H1 (cell line): Measurements from ENCODE around the gene FKBP1A. TPM values are rescaled to one million over a fixed set of nuclear protein-coding genes. Genes with fewer than 3 reads are reported as not detected.

Source experiments
- CHD7 ChIP-seq: fragments of 300-600 bp; sonication (generic); IDR thresholded peaks from 2 replicates; pipeline ENCODE4 v1.7.1; 2012; ENCODE audit warnings: low read length, moderate library complexity, mild to moderate bottlenecking, inconsistent platforms; ENCODE audit not compliant: insufficient replicate concordance
- GABPA ChIP-seq: IDR thresholded peaks from 2 replicates; pipeline ENCODE4 v1.6.1; 2011; ENCODE audit warnings: mild to moderate bottlenecking, low read length, moderate library complexity, borderline replicate concordance; ENCODE audit not compliant: insufficient read depth
- GTF2F1 ChIP-seq: IDR thresholded peaks from 2 replicates; pipeline ENCODE4 v1.6.1; 2012; ENCODE audit warnings: low read depth, low read length, improper control_type of control experiment, borderline replicate concordance
- HDAC2 ChIP-seq, 2 experiments: fragments of 300-600 bp in 1 of 2; sonication (generic) in 1 of 2; IDR thresholded peaks; 2 replicates each; pipeline ENCODE4 v1.6.1; 2011 to 2012; ENCODE audit warnings: low read depth in 2 of 2, low read length in 2 of 2, mild to moderate bottlenecking in 2 of 2, moderate library complexity in 2 of 2, borderline replicate concordance in 1 of 2, inconsistent platforms in 1 of 2
- KDM1A ChIP-seq: fragments of 200-600, 300-600 bp; sonication (generic); IDR thresholded peaks from 2 replicates; pipeline ENCODE4 v1.7.1; 2016; ENCODE audit warnings: mild to moderate bottlenecking, low read length, borderline replicate concordance
- MAFK ChIP-seq: IDR thresholded peaks from 2 replicates; pipeline ENCODE4 v1.6.1; 2012; ENCODE audit warnings: low read depth, mild to moderate bottlenecking, improper control_type of control experiment, low read length
- SP4 ChIP-seq: IDR thresholded peaks from 2 replicates; pipeline ENCODE4 v1.6.1; 2012; ENCODE audit warnings: low read length, inconsistent platforms
- polyA plus RNA-seq, 7 experiments: library from polyadenylated mRNA; depleted of rRNA in 3 of 7; stranded (reverse) in 5 of 7; unstranded in 2 of 7; fragments of >200 nt in 5 of 7; fragments of 200-250 nt in 2 of 7; gene quantifications; 1 replicate in 5 of 7; 2 replicates in 1 of 7; 4 replicates in 1 of 7; pipeline versions ENCODE4 v1.2.1 to v1.2.3, GENCODE V29; 2011 to 2013; ENCODE audit warnings: missing spikeins in 2 of 7, mixed read lengths in 2 of 7
- total RNA-seq: library from RNA; stranded (reverse); fragmentation: NEBNext Ultra II Directional; extraction: Animal tissue kit (Norgen Biotek cat#: 25700); gene quantifications from 2 replicates; pipeline ENCODE4 v1.2.1, GENCODE V29; 2021

Gene FKBP1A
- total and polyA plus RNA-seq, 2 of the 8 experiments (the other 6 are each of a cell fraction or from before 2014, with no cell fraction given) = 250 to 685 TPM

GRCh38 chr20:1417790-1418189, 24.9 kb upstream of the FKBP1A start (continued):
- no peak for TF ChIP-seq CHD7
- TF ChIP-seq GABPA = no peak
- no peak for TF ChIP-seq HDAC2 (IDR thresholded peaks at IDR 0.05; ENCODE audit: borderline replicate concordance in 1 of 2, low read depth in 2 of 2, low read length in 2 of 2)
- TF ChIP-seq SP4 = no peak
- TF ChIP-seq KDM1A = no peak
- TF ChIP-seq GTF2F1 = no peak
- TF ChIP-seq MAFK = no peak
